ENCODE results near the gene PTPRD.
"Not testable (repeated sequence)": the region's sequence is repeated elsewhere in the genome, so short reads cannot be mapped to it uniquely, and the experiment has no call there.

The PTPRD gene

GRCh38 chr9:10449201-10449617 is 163.6 kb downstream of the PTPRD start:
- not testable (repeated sequence) for DNase-seq

- DNase-seq, result no peak
Observed at GRCh38 chr9:10447036-10447435, 165.8 kb downstream of the PTPRD start.

DNA sequence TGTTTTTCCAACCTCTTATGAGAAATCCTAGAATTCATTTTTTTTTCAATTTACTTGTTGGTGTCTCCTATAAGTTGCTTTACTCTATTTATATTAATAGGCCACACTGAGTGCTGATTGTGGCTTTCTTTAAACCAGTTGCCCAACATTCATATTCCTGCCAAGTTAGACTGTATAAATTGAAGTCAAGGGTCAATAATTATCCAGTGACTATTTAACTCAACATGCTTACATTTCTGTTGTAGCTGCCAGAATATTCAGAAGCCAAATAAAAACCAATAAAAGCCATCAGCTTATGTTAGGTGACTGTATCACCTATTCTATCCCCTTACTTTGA is 169.0 kb downstream of the PTPRD start:
- DNase-seq, result no peak

DNA sequence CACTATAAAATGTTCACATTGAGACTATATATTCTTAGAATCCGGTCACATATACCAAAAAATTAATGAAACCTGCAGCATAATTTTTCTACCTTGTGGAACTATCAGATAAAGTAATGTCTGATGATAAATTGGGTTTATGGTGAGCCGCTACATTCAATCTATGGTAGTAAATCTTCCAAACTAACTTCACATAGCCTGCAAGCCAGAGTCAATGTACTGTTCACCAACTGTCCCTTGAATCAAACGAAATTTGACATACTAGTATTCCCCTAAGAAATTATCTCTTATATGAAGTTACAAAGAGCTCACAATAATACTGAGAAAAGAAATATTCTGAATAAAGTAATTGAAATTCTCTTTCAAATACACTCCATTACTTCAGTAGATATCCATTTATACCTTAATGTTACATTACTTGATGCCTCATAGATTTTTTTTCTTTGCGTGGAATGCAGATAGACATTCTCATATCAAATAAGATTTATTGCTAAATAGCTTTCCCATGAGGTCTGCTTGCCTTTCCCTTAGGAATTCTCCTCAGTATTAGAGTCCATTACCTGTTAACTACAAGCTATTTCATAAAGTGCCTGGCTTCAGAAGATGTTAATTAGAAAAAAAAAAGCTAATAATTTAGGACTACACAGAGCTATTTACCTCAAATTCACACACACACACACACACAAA is 169.5 kb downstream of the PTPRD start:
- no peak for DNase-seq

GRCh38 chr9:10438955-10439354 is 173.8 kb downstream of the PTPRD start:
- DNase-seq, result no peak

DNA sequence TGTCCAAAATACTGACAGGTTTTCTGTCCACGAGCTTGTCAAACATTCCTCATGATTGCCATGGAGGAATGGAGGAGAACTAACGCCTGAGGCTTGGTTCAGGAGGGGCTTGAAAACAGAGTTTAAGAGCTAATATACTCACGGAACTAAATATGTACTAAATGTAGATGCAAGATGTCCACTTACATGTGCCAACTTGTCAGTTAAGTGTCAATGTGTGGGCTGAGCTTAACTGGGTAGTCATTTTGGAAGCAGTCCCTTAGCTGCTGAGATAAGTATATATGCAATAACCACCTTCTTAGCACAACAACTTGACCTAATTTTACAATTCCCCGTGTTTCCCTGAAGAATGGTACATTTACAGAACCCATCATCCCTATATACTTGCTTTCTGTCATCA is 176.0 kb downstream of the PTPRD start:
- no peak for DNase-seq

GRCh38 chr9:10434412-10434811 is 178.4 kb downstream of the PTPRD start:
- DNase-seq, result no peak

DNA sequence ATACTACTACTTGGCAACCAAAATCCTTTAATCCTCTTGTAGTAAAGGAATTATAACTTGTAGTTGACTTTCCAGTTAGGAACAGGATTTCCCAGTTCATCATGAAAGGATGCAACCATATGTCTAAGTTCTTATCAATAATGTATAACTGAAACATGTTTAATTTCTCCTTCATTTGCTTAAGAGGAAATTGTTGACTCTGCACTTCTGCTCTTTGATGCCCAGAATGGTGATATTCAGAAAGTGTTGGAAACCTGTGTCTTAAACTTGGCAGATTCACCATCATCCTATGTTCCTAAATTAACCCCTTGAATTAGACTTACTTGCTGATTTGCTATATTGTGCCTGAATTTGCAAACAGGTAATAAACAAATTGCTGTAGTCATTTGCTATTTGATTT is 201.5 kb downstream of the PTPRD start:
- no peak for DNase-seq

DNA sequence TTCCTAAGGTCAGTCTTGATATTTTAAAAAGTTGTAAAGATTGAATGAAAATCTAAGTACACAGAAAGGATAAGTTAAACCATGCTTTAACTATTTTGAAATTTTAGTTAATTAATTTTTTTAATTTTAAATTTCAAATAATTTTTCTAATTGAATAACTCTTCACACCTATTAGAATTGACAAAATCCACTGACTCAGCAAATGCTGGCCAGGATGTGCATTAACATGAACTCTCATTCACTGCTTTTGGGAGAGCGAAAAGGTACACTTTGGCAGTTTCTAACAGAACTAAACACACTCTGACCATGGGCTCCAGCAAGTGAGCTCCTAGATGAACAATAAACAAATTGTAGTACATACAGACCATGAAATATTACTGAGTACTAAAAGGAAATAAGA is 209.5 kb downstream of the PTPRD start:
- no peak for DNase-seq

- no peak for DNase-seq
Observed at GRCh38 chr9:10396615-10397014, 216.2 kb downstream of the PTPRD start.

DNA sequence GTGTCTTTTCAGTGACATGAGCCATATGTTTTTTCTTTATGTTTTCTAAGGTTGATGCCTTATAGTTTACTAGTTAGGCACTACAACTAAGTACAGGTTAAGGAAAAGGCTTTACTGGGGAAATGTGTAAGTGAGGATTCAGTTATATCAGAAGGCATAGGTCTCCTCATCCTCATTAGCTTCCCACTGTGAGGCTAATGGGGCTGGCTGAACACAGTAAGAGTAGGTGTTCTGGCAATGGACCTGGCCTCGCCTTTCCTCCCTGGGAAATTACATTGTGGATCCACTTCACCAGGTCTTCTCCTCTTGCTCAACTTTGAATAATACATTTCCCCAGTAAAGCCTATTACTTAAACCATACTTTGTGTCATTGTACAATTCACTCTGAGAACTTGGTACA is 225.5 kb downstream of the PTPRD start:
- DNase-seq, result no peak

DNA sequence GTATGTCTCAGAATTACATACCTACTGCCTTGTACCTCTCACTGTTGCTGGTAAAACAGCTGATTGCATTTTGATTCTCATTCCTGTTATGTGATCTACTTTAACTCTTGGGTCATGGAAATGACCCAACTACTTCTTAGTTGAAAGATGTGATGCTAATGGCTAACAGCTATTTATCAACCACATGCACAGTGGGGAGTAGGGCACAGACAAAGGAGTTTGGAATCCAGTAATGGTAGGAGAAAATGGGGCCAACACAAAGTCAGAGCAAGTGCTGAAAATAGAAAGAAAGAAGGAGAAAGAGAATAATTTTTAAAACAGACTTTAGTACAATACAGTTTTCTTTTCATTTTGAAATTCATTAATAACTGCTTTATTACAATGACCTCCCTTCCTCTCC is 241.0 kb downstream of the PTPRD start:
- DNase-seq, result no peak

GRCh38 chr9:10366171-10366779 is 246.5 kb downstream of the PTPRD start:
- DNase-seq, result no peak

DNA sequence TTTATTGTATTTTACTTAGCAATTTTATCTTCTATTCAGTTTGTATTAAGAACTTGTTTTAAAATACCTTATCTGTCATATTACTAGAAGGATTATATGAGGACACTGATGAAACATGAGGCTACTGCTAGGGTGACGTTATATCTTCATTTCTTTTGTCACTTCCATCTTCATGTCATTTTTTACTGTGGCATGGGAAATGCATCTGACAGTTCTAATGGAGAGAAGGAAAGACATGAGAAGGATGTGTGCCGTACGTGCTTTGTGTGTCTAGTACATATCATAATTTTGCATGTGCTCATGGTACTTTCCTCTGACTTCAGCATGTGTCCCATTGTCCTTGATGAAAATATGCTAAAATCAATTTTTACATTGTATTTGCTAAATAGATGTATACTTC is 258.2 kb downstream of the PTPRD start:
- DNase-seq, result no peak

DNA sequence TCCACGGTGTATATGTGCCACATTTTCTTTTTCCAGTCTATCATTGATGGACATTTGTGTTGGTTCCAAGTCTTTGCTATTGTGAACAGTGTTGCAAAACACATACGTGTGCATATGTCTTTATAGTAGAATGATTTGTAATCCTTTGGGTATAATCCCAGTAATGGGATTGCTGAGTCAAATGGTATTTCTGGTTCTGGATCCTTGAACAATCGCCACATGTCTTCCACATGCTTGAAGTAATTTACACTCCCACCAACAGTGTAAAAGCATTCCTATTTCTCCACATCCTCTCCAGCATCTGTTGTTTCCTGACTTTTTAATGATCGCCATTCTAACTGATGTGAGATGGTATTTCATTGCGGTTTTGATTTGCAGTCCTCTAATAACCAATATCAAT is 267.2 kb downstream of the PTPRD start:
- not testable (repeated sequence) for DNase-seq

DNA sequence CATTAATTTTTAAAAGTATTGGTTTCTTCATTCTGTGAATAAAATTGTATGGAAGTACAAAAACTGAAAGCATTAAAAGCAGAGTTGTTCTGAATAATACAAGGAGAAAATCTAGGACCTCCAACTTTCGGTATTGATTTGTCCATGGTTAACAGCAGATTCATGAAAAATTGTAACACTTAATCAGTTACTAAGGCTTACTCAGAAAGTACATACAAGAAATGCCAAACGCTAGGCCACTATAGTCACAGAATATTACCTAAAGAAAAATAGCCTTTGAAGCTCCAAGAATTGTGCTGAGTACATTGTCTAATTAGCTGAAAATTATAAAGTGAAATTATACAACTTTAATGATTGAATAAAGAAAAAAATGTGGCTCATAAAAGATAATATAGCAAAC is 271.7 kb downstream of the PTPRD start:
- DNase-seq, result no peak

- DNase-seq, result no peak
Observed at GRCh38 chr9:10339152-10339551, 273.6 kb downstream of the PTPRD start.

DNA sequence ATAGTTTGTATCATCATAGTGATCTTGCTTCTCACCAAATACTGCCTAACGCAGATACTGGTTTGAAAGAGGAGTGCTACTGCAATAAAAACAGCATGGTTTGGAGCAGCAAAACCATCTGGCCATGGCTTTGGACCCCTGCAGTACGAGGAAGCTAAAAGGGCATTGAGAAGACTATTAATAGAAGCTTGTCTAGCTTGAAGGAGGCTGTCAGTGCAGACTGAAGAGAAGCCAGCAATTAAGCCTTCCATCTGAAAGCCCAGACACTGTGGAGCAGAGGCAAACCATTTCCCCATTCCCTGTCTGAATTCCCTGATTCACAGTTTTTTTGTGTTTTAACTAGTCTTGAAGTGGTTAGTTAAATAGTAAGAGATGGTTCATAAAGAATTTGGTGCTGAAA is 281.6 kb downstream of the PTPRD start:
- DNase-seq, result no peak

- no peak for DNase-seq
Observed at GRCh38 chr9:10282084-10282483, 330.7 kb downstream of the PTPRD start.

GRCh38 chr9:10274988-10275387 is 337.8 kb downstream of the PTPRD start:
- DNase-seq, result no peak

DNA sequence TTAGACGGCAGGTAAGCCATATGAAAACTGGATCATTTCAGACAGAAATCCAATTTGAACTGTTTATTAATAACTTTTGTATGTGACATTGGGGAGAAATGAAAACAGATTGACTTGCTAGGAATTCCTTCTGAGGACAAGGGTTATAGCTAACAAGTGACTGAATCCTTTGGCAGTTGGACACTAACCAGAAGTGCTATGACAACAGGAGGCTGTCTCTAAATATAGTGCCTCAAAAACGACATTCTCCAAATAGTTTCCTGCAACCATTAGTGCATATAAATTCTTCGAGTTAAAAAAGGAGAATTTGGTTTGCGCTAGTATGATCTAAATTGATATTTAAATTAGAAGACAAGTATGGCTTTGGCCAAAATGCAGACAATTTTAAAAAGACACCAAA is 338.6 kb downstream of the PTPRD start:
- no peak for DNase-seq

DNA sequence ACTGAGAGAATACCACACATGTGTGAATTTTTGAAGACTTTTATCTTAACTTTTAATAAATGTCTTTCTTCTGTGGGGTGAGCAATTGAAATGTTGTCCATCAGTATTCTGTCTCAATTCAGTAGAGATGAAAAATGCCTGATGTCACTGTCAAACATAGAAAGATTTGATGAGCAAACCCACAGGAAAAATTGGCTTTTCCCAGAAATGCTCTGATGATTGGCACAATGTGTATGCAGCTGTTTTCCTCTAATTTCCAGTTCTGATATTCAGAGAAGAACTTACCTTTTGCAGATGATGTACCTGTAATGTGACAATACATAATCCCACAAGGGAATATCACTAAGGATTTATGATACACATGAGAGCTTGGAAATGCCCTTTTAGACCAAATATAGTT is 340.0 kb downstream of the PTPRD start:
- no peak for DNase-seq

DNA sequence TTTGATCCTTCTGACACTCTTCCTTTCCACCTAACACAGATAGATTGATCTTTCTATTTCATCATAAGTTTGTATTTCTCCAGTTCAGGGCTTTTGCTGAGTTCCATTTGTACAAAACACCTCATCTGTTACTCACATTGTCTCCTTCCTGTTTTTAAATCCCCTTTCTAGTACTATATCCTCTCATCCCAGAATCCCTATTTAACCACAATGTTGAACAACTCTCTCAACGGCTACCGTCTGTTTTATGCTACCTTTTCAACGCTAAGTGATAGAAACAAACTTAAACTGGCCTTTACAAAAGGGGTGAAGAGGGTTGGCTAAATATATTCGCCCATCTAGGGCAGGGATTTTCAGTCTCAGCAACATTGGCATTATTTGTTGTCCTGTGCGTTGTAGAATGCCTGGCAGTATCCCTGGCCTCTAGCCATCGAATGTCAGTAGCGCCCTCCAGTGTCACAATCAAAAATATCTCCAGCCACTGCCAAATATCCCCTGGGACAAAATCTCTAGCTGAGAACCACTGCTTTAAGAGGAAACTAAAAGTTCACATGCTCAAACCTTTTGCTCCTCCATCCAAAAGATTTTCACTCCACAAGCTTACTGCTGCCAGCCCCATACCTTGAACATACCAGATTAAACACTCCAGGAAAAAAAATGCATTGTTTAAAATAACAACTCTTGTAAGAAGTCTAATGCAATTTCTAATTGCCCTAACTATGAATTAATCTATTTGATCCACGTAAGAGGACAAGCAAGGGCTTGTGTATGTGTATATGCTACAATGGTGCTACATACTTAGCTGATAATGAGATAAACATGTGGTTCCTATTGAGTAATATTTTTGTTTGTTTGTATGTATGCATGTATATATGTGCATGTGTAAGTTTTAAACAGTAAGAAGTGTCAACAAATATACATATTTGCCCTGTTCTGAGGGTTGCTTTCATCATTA is 344.0 kb downstream of the PTPRD start:
- DNase-seq, result no peak

GRCh38 chr9:10265153-10265631 is 347.6 kb downstream of the PTPRD start:
- DNase-seq, result no peak

All from cortex of kidney (tissue), 1 donor.